ENCODE data around the gene CEMIP.

The CEMIP gene

DNA sequence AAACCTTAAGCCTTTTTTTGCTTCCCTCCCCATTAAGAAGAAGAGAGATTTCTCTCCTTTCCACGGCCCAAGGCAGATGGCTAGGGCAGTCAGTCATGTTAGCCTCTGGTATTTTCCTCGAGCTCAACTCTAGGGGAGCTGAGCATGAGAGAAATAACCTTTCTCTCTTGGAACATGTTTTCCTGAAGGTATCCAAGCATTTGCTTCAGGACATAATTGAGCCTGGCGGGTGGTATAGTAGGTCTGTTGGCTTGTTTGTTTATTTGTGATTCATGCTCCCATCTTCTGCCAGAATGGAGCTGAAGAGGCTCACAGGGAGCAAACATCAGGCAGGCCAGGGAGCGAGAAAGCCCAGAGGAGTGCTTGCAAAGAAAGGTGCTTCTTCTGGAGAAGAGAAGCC, 108.0 kb downstream of the CEMIP start:
- DNase-seq (ENCODE audit: low read depth, low spot score), result no peak

DNA sequence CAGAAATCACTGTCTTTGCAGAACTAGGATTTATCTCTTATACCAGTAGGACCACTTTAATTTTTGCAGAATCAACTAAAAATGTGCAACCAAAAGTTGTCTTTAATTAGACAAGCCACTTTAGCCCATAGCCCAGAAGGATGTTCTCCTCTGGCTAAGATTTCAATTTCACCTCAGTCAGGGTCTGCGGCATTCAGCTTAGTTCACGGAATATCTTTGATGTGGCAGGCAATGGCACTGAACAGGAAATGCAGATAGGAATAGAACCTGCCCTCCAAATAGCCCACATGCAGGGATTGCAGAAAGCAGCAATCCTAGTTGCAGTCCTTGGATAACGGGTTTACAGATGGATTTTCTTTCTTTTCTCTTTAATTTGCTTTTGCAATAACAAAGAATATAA, 109.7 kb downstream of the CEMIP start:
- no peak for DNase-seq (ENCODE audit: low read depth, low spot score)

DNA sequence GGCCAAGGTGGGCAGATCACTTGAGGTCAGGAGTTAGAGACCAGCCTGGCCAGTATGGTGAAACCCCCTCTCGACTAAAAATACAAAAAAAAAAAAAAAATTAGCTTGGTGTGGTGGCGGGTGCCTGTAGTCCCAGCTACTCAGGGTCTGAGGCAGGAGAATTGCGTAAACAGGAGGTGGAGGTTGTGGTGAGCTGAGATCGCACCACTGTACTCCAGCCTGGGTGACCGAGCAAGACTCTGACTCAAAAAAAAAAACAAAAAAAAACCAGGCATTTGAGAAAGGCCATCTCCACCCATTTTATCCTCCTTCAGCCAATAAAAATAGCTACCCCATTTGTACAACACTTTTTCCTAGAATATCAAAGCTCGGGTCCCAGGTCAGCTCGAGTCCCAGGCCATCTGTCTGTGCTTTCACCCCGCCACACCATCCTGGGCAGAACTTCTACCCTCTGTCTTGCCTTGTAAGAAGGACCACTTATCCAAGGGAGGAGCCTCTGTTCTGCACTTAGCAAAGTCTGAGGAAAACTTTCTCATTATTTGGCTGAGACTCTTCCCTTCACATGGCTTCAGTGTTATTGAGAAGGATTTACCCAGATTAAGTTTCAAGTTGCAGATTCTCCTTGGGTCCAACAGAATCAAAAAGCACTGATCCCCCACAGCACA, 111.3 kb downstream of the CEMIP start:
- DNase-seq (ENCODE audit: low read depth, low spot score), result no peak

DNA sequence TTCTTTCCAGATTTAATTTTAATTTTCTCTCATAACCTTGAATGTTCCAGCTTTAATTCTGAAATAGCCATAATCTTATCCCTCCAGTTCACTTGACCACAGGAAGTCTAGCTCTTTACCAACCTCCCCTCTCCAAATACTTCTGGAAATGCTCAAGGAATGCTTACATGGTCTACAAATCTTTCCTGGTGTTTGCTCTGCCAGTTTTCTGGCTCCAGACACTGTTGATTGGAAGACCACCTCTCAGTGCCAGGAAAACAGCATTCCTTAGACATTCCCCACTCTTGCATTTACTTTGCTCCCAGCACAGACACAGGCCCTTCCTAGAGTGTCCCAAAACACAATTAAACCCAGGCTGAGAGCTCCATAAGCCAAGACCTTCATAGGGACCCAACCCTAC, 111.8 kb downstream of the CEMIP start:
- no peak for DNase-seq (ENCODE audit: low read depth, low spot score)

DNA sequence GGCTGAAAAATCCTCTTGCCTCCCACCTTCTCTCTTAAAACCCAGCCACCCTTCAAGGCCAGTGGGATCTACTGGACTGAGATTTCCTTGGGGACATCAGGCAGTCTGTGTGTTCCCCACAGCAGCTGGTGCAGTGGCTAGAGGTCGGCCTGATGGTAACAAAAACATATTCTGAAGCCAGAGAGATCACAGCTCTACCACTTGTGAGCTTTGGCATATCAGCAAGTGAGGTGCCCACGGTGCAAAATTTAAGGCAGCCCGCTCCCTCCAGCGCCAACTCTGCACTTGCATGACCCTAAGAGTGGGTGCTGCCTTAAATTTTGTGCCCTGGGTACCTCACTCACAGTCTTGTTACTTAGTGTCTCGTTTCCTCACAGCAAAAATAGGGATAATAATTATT, 113.2 kb downstream of the CEMIP start:
- no peak for DNase-seq (ENCODE audit: low read depth, low spot score)

GRCh38 chr15:80893777-80894176, 114.6 kb downstream of the CEMIP start:
- no peak for DNase-seq (ENCODE audit: low read depth, low spot score)

GRCh38 chr15:80895091-80895490, 115.9 kb downstream of the CEMIP start:
- DNase-seq (ENCODE audit: low read depth, low spot score), result no peak

DNA sequence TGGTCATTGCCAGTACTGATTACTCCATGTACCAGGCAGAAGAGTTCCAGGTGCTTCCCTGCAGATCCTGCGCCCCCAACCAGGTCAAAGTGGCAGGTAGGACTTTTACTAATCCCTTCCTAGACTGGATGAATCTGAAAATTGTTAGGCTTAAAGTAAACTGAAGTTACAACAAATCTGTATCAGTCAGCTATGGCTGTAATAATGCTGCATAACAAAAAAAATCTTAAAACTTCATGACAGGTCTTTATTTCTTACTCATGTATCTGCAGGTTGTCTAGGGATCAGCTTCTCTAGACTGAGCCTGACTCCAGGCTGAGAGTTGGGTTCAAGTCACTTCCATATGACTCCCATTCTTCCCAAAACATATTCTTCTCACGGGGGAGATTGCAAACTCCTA, 116.8 kb downstream of the CEMIP start:
- DNase-seq (ENCODE audit: low read depth, low spot score), result no peak

- DNase-seq (ENCODE audit: low read depth, low spot score), result no peak
Measured at GRCh38 chr15:80898040-80898439, 118.9 kb downstream of the CEMIP start.

GRCh38 chr15:80902298-80902801, 123.2 kb downstream of the CEMIP start:
- DNase-seq (ENCODE audit: low read depth, low spot score), result no peak

- peak; percentile 49 for DNase-seq (ENCODE audit: low read depth, low spot score)
Measured at GRCh38 chr15:80904998-80905397, 125.8 kb downstream of the CEMIP start.

DNA sequence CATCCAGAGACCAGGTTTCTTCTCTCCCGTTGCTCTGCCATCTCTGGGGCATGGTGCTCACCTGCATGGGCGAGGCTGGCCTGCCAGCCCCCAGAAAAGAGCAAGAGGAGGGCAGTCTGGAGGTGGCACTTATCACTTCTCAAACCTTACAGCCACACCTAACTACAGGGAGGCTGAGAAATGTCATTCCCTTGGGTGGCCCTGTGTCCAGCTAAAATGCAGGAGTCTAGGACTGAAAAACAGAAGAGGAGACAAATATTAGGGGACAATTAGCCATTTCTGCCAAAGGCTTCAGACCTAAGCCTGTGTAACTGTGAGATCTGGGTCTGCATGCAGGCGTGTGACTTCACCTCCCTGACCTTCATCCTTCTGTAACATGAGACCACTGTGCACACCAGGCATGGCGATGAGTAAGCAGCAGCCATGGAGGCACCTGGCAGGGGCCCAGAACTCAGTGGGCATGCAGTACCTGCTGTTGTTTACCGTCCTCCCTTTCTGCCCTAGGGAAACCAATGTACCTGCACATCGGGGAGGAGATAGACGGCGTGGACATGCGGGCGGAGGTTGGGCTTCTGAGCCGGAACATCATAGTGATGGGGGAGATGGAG, 127.1 kb downstream of the CEMIP start:
- DNase-seq (ENCODE audit: low read depth, low spot score), result peak; percentile 40

GRCh38 chr15:80911821-80912220, 132.7 kb downstream of the CEMIP start:
- no peak for DNase-seq (ENCODE audit: low read depth, low spot score)

DNA sequence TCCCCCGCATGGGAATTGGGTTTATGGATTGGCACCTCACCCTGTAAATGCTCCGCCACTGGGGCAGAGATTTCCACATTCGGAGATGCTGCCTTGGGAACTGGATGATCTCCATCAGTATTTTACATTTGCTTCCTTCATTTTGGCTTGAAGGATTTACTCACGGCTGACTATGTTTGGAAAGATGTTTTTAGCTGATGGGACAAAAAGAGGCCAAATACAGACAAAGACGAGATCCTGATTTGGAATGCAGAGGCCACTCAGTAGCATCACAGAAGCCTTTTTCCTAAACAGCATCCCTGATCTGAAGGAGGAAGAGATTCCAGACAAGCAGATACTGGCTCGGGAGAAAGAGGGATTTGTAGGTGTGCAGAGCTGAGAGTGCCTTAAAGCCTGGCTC, 133.5 kb downstream of the CEMIP start:
- no peak for DNase-seq (ENCODE audit: low read depth, low spot score)

DNA sequence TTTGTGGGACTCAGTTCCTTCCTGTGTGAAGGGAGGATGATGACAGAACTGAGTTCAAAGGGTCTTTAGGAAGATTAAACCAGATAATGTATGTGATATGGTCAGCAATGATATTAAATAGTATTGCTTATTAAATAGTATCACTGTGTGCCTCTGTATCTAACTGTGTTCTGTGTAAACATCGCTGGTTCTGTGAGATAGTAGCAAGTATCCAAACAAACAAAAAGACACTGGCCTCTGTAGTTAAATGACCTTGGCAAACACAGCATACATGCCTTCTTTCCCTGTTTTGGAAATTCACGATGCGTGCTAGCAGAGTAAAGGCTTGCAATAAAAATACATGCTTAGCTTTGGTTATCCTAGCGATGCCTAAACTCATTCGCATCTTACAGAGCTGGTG, 134.4 kb downstream of the CEMIP start:
- DNase-seq (ENCODE audit: low read depth, low spot score), result no peak

GRCh38 chr15:80915472-80915871, 136.3 kb downstream of the CEMIP start:
- DNase-seq (ENCODE audit: low read depth, low spot score), result no peak

- DNase-seq (ENCODE audit: low read depth, low spot score), result no peak
Measured at GRCh38 chr15:80916056-80916455, 136.9 kb downstream of the CEMIP start.

DNA sequence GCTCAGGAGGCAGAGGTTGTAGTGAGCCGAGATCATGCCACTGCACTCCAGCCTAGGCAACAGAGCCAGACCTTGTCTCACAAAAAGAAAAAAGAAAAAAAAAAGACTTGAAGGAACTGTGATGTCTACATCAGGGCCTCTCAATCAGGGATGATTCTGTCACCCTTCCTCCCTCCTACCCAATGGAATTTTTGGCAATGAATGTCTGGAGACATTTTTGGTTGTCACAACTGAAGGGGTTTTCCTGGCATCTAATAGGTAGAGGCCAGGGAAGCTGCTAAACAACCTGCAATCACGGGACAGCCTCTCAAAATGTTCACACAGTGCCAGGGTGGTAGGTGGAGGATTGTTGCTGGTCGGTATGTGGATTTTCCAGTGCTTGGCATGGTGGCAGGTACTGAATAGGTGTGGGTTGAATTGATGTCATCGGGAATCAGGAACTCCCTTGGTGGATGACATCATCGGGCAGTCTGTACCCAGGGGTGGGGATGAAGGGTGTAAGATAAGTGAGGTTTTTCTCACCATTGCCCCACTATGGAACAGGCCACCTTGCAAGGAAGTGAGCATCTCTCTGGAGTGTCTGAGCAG, 139.1 kb downstream of the CEMIP start:
- no peak for DNase-seq (ENCODE audit: low read depth, low spot score)

DNA sequence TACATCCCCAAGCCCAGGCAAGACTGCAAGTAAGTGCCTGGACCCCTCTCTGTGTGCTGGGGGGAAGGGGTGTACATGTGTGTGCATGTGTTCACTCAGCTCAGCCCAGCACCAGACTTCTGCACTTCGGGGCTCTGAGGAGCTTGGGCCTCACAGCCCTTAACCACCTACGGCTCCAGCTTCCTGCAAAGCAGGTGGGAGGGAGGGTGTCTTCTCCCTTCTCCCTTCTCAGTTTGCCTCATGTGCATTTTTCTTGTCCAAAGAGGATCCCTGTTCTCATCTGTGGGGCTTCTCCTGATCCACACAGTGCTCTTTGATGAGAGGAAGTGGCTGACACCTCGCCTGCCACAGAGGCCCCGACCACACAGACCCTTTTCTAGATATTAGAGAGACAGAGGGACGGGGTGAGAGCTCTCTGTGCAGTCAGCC, 141.1 kb downstream of the CEMIP start:
- DNase-seq (ENCODE audit: low read depth, low spot score), result no peak

- DNase-seq (ENCODE audit: low read depth, low spot score), result no peak
Measured at GRCh38 chr15:80921736-80922410, 142.7 kb downstream of the CEMIP start.

DNA sequence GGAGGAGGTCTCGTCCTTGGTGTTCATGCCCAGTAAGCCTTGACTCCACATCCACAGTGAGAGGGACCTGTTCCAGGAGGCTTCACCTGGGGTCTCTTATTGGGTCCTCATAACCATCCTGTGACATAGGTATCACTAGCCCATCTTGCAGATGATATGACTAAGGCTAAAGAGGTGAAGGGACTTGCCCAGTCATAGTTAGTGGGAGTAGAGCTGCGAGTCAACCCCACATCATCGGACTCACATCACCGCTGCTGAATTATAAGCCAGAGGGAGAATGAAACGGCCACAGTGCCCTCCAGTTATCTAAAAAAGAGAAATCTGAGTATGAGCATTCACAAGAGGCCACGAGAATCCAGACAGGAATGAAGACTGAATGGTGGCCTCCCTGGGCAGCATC, 144.5 kb downstream of the CEMIP start:
- no peak for DNase-seq (ENCODE audit: low read depth, low spot score)

- no peak for DNase-seq (ENCODE audit: low read depth, low spot score)
Measured at GRCh38 chr15:80924278-80924677, 145.1 kb downstream of the CEMIP start.
